HG03558 (cell line): ENCODE measurements around the gene ADI1.
"Not testable (repeated sequence)": the region's sequence is repeated elsewhere in the genome, so short reads cannot be mapped to it uniquely, and the experiment has no call there.

Source experiments
- ATAC-seq: cut with Tn5 transposase; IDR thresholded peaks from one replicate; pipeline ENCODE4 v1.9.1; 2021; ENCODE audit warnings: moderate number of reproducible peaks; ENCODE audit not compliant: unreplicated experiment; ENCODE audit errors: extremely low read depth

ADI1 gene

GRCh38 chr2:3453190-3453999 lies 65.9 kb downstream of the ADI1 start:
- ATAC-seq: no peak

- no peak for ATAC-seq
These were observed 67.2 kb downstream of the ADI1 start for GRCh38 chr2:3451926-3452671.

- ATAC-seq: no peak
These were observed 68.2 kb downstream of the ADI1 start for GRCh38 chr2:3451169-3451568.

GRCh38 chr2:3450385-3451010 lies 68.8 kb downstream of the ADI1 start:
- ATAC-seq: no peak

GRCh38 chr2:3449936-3450335 lies 69.4 kb downstream of the ADI1 start:
- ATAC-seq: no peak

GRCh38 chr2:3449086-3449485 lies 70.2 kb downstream of the ADI1 start:
- ATAC-seq: no peak

GRCh38 chr2:3448441-3448911 lies 70.9 kb downstream of the ADI1 start:
- not testable (repeated sequence) for ATAC-seq

GRCh38 chr2:3447789-3448317 lies 71.5 kb downstream of the ADI1 start:
- no peak for ATAC-seq
